Epithelial cell of esophagus (primary cell): ENCODE results near the gene RPL13A.

ENCODE experiments used
- DNase-seq: peaks from one replicate; pipeline ENCODE4 v3.0.0; 2010; ENCODE audit warnings: low read depth
- H3K4me3 ChIP-seq: 2 replicates; pipeline ENCODE4 v1.5.1; 2011; ENCODE audit warnings: mild to moderate bottlenecking, low read length, control low read depth
- TF ChIP-seq, protein P1 (sequence below): IDR thresholded peaks from 2 replicates; pipeline ENCODE4 v1.5.1; 2011; ENCODE audit warnings: low read depth, mild to moderate bottlenecking, low read length, control low read depth, inconsistent platforms; ENCODE audit not compliant: insufficient read depth; ENCODE audit errors: missing control alignments

RPL13A gene

DNA sequence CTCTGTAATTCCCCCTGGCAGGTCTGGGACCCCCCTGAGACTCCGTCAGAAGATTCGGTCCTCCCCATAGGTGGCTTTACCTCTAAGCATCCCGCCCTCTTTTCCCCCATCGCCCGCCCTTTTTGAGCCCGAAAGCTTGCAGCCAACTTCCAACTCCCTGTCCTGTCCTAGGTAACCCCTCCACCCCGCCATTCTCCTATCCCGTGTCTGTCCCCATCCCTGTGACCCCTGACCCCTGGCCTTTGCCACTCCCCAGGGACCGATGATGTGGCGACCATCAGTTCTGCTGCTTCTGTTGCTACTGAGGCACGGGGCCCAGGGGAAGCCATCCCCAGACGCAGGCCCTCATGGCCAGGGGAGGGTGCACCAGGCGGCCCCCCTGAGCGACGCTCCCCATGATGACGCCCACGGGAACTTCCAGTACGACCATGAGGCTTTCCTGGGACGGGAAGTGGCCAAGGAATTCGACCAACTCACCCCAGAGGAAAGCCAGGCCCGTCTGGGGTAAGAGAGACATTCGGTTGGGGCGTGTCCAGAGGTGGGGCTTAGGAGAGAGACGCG is 40.9 kb downstream of the RPL13A start:
- H3K4me3 ChIP-seq, result peak overlapping the region; percentile 52
- TF ChIP-seq, protein P1, sequence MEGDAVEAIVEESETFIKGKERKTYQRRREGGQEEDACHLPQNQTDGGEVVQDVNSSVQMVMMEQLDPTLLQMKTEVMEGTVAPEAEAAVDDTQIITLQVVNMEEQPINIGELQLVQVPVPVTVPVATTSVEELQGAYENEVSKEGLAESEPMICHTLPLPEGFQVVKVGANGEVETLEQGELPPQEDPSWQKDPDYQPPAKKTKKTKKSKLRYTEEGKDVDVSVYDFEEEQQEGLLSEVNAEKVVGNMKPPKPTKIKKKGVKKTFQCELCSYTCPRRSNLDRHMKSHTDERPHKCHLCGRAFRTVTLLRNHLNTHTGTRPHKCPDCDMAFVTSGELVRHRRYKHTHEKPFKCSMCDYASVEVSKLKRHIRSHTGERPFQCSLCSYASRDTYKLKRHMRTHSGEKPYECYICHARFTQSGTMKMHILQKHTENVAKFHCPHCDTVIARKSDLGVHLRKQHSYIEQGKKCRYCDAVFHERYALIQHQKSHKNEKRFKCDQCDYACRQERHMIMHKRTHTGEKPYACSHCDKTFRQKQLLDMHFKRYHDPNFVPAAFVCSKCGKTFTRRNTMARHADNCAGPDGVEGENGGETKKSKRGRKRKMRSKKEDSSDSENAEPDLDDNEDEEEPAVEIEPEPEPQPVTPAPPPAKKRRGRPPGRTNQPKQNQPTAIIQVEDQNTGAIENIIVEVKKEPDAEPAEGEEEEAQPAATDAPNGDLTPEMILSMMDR, result no peak
- DNase-seq, result no peak

DNA sequence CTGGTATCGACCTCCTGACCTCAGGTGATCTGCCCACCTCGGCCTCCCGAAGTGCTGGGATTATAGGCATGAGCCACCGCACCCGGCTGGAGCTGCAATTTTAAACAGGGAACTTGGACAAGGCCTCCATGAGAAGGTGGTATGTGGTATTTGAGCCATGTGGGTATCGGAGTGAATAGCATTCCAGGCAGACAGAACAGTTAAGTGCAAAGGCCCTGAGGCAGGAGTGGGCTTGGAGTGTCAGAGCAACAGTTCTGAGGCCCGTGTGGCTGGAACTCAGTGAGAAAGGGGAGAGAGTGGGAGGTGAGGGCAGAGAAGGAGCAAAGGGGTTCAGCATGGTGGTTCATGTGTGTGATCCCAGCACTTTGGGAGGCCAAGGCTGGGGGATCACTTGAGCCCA is 43.3 kb downstream of the RPL13A start:
- TF ChIP-seq, protein P1, result no peak
- DNase-seq, result no peak
- no peak overlapping the region for H3K4me3 ChIP-seq

GRCh38 chr19:49533551-49534488 is 46.4 kb downstream of the RPL13A start:
- DNase-seq, result peak; percentile 70
- TF ChIP-seq, protein P1, result peak; percentile 46
- H3K4me3 ChIP-seq, result peak overlapping the region; percentile 56

GRCh38 chr19:49534632-49535385 is 47.4 kb downstream of the RPL13A start:
- TF ChIP-seq, protein P1, result no peak
- peak overlapping the region; percentile 56 for H3K4me3 ChIP-seq
- no peak for DNase-seq

DNA sequence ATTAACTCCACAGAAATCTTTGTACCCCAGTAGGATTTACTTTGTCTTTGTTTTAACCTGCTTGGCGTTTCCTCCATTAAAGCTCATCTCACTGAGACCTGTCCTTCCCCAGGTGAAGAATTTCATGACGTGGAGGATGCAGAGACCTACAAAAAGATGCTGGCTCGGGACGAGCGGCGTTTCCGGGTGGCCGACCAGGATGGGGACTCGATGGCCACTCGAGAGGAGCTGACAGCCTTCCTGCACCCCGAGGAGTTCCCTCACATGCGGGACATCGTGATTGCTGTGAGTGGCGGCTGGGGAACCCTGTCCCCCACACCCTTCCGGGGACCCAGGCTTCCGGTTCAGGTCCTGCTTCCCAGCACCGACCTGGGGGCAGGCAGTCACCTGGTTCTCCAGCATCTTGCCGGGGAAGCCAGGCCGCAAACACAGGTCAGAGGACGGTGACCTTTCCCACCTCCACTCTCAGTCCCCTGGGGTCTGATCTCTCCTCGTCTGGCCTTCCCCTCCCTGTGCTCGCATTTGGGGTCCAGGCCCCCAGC is 49.6 kb downstream of the RPL13A start:
- H3K4me3 ChIP-seq, result no peak overlapping the region
- TF ChIP-seq, protein P1, result no peak
- no peak for DNase-seq

DNA sequence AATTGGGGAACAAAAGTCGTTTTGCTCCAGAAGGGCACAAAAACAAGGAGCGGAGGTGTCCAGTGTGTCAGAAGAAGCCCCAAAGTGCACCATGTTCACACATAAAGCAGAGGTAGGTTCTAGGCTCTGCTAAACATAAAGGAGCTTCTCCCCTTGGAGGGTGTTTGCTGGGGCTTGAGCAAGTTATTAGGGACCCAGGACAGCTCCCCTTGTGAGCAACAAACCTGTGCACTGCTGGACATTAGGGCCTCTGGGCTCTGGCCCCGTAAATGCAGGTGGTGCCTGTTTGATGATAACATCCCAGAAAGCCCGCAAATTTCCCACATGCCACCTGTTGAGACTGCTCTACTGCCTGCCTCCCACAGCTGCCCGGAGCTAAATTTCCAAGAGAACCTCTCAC is 51.2 kb downstream of the RPL13A start:
- H3K4me3 ChIP-seq, result no peak overlapping the region
- no peak for DNase-seq
- TF ChIP-seq, protein P1, result no peak
